PC-9 (cell line): Measurements from ENCODE around the gene NFKBIA. TPM values are rescaled to one million over a fixed set of nuclear protein-coding genes. Genes with fewer than 3 reads are reported as not detected.

Source experiments
- BruUV-seq: library from RNA; stranded (reverse); fragments of 400-500 nt; replicated peaks from 2 replicates; lab custom pipeline; 2021; lab: Mats Ljungman, UMichigan
- CTCF ChIA-PET: fragments of 300-600 bp; sonication (Branson Sonifier 250); formaldehyde crosslinking; loops from one replicate; lab custom pipeline; 2022; ENCODE audit warnings: antibody characterized with exemption; lab: Charles Lee
- POLR2A ChIA-PET: fragments of 300-600 bp; sonication (Branson Sonifier 250); formaldehyde crosslinking; loops from one replicate; lab custom pipeline; 2022; ENCODE audit warnings: antibody characterized with exemption; ENCODE audit not compliant: unreplicated experiment; lab: Charles Lee
- DNase-seq, 2 experiments: peaks; one replicate each; pipeline versions ENCODE4 v3.0.0 to v3.0.0-alpha.2; 2015 to 2022; ENCODE audit warnings: mixed read lengths in 1 of 2
- H2AFZ ChIP-seq: fragments of 200-600 bp; sonication (generic); 2 replicates; pipeline ENCODE4 v1.8.1; 2017; ENCODE audit warnings: antibody characterized with exemption
- H3F3A ChIP-seq: fragments of 200-600 bp; sonication (generic); 2 replicates; pipeline ENCODE4 v1.8.1; 2017; ENCODE audit warnings: antibody characterized with exemption, mild to moderate bottlenecking, low read depth; ENCODE audit not compliant: insufficient read depth
- H3K27ac ChIP-seq: fragments of 200-600 bp; sonication (generic); 2 replicates; pipeline ENCODE4 v1.6.1; 2016; ENCODE audit warnings: mixed run types
- H3K27me3 ChIP-seq: fragments of 200-600 bp; sonication (generic); 2 replicates; pipeline ENCODE4 v1.6.1; 2016; ENCODE audit warnings: low read depth, mixed run types; ENCODE audit not compliant: insufficient read depth
- H3K36me3 ChIP-seq: fragments of 200-600 bp; sonication (generic); 2 replicates; pipeline ENCODE4 v1.6.1; 2016; ENCODE audit warnings: low read depth, mixed run types
- H3K4me1 ChIP-seq: fragments of 200-600 bp; sonication (generic); replicated peaks from 2 replicates; pipeline ENCODE4 v1.6.1; 2016; ENCODE audit warnings: mixed run types; ENCODE audit not compliant: insufficient read depth
- H3K4me2 ChIP-seq: fragments of 200-600 bp; sonication (generic); 2 replicates; pipeline ENCODE4 v1.6.1; 2017; ENCODE audit warnings: mixed run types
- H3K4me3 ChIP-seq: fragments of 200-600 bp; sonication (generic); 2 replicates; pipeline ENCODE4 v1.6.1; 2016; ENCODE audit warnings: mixed run types
- H3K79me2 ChIP-seq: fragments of 200-600 bp; sonication (generic); 2 replicates; pipeline ENCODE4 v1.6.1; 2017; ENCODE audit warnings: low read depth, mixed run types
- H3K9me2 ChIP-seq: fragments of 200-600 bp; sonication (generic); 2 replicates; pipeline ENCODE4 v1.8.1; 2017; ENCODE audit warnings: mild to moderate bottlenecking; ENCODE audit not compliant: insufficient read depth
- H3K9me3 ChIP-seq: fragments of 200-600 bp; sonication (generic); 2 replicates; pipeline ENCODE4 v1.8.1; 2016; ENCODE audit warnings: low read depth; ENCODE audit not compliant: insufficient read depth
- H4K20me1 ChIP-seq: fragments of 200-600 bp; sonication (generic); 2 replicates; pipeline ENCODE4 v1.8.1; 2017; ENCODE audit not compliant: insufficient read depth
- EZH2 ChIP-seq: fragments of 200-600 bp; sonication (generic); IDR thresholded peaks from 2 replicates; pipeline ENCODE4 v1.8.0; 2017; ENCODE audit warnings: antibody characterized with exemption, low read depth
- intact Hi-C: fragments of 100-400 bp; cut with micrococcal nuclease; formaldehyde crosslinking; loops from one replicate; pipeline ENCODE4 v1.10.0; 2022; ENCODE audit not compliant: unreplicated experiment
- total RNA-seq: library from RNA; stranded (reverse); gene quantifications from 2 replicates; pipeline ENCODE4 v1.2.3, GENCODE V29; 2021
- TF ChIP-seq, protein P1 (sequence below): fragments of 200-600 bp; sonication (generic); conservative IDR thresholded peaks from 2 replicates; pipeline ENCODE4 v1.6.1; 2017; ENCODE audit warnings: mixed run types, antibody characterized with exemption, mild to moderate bottlenecking, moderate library complexity

The NFKBIA gene
- total RNA-seq, 1 experiment from 2014 or later, result 34.8 TPM

DNA sequence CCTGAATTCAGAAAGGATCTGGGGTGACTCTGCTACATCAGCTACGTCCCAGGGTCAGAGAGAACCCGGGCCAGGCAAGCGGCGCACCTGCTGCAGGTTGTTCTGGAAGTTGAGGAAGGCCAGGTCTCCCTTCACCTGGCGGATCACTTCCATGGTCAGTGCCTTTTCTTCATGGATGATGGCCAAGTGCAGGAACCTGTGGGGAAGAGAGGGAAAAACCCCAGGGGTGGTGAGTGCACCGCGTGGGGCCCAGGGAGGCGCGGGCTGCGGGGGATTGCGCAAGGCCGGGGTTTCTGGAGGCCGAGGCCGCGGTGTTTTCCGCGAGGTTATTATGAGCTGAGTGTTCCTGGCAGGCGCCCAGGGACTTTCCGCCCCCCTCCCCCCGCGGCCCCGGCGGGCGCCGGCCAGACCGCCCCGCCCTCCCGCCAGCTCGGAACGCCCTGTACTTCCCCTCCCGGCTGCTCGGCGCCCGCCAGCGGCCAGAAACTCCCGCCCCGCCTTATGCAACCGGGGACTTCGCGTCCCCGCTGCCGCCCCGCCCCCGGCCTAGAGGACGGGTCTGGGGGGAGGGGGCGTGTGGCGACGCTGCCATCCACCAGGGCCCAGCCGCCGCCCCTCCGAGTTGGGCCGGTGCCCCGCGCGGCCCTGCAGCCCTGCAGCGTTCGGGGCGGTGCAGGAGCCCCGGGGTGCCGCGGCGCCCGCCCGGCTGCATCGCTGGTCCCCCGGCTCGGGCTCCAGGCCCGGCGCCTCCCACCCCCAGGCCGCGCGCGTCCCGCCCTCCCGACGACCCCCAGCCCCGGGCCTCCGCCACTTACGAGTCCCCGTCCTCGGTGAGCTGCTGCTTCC lies 723 bp downstream of the NFKBIA start:
- peaks cover 8% of the 10 kb centered on the region; the same call in 1 of the 2 replicates for H4K20me1 ChIP-seq
- POLR2A ChIA-PET, result interaction anchor here (0.5 to 1.2 kb wide), 10 partner anchors 13 to 1265 kb away, joined by 3 to 14 read pairs (median 3); no protein-coding TSS in a partner anchor
- H3K36me3 ChIP-seq, result peaks cover 28% of the 10 kb centered on the region
- H3K4me3 ChIP-seq, result peak overlapping the region; percentile 85
- peaks cover 33% of the 10 kb centered on the region for H3K79me2 ChIP-seq
- H3K27ac ChIP-seq, result peak overlapping the region; percentile 89
- peak; percentile 68 to 88 for DNase-seq
- H3K27me3 ChIP-seq, result no peaks in the 10 kb centered on the region
- CTCF ChIA-PET, result interaction anchor here (0.5 kb wide), 1 partner anchor 570 kb away, joined by 5 read pairs; no protein-coding TSS in a partner anchor
- peaks cover 52% of the 10 kb centered on the region for H3F3A ChIP-seq
- H3K4me2 ChIP-seq, result peak overlapping the region; percentile 98
- BruUV-seq, result no TSS peak
- TF ChIP-seq, protein P1, sequence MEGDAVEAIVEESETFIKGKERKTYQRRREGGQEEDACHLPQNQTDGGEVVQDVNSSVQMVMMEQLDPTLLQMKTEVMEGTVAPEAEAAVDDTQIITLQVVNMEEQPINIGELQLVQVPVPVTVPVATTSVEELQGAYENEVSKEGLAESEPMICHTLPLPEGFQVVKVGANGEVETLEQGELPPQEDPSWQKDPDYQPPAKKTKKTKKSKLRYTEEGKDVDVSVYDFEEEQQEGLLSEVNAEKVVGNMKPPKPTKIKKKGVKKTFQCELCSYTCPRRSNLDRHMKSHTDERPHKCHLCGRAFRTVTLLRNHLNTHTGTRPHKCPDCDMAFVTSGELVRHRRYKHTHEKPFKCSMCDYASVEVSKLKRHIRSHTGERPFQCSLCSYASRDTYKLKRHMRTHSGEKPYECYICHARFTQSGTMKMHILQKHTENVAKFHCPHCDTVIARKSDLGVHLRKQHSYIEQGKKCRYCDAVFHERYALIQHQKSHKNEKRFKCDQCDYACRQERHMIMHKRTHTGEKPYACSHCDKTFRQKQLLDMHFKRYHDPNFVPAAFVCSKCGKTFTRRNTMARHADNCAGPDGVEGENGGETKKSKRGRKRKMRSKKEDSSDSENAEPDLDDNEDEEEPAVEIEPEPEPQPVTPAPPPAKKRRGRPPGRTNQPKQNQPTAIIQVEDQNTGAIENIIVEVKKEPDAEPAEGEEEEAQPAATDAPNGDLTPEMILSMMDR, result no peak
- TF ChIP-seq EZH2, result no peak
- intact Hi-C loops, result loop anchor here (1.0 to 5.0 kb wide), 5 partner anchors 30 to 282 kb away; partner anchors contain the start of genes PPP2R3C and PRORP
- peaks cover 54% of the 10 kb centered on the region for H3K4me1 ChIP-seq
- no peaks in the 10 kb centered on the region for H3K9me2 ChIP-seq
- H2AFZ ChIP-seq, result no peak overlapping the region
- no peaks in the 10 kb centered on the region for H3K9me3 ChIP-seq

DNA sequence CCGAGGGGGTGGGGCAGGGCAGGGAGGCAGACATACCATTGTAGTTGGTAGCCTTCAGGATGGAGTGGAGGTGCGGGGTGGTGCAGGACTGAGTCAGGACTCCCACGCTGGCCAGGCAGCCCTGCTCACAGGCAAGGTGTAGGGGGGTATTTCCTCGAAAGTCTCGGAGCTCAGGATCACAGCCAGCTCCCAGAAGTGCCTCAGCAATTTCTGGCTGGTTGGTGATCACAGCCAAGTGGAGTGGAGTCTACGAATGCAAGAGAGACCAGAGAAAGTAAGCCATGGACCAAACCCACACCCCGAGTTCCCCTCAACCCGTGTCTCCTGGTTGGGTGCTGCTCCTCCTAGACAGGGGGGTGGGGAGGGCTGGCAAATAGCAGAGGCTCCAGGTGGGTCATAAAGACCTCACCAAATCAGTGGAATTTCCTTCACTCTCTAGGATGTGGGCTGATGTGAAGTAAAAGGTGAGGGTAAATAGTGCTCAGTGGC lies 1.4 kb downstream of the NFKBIA start:
- H3K36me3 ChIP-seq, result peaks cover 28% of the 10 kb centered on the region
- no peak for DNase-seq
- intact Hi-C loops, result loop anchor here (5.0 kb wide), 1 partner anchor 281 kb away; the partner anchor contains the start of genes PPP2R3C and PRORP
- TF ChIP-seq, protein P1, result no peak
- H3K4me1 ChIP-seq, result peaks cover 57% of the 10 kb centered on the region
- H3K9me3 ChIP-seq, result no peaks in the 10 kb centered on the region
- H4K20me1 ChIP-seq, result peaks cover 8% of the 10 kb centered on the region; the same call in 1 of the 2 replicates
- peaks cover 33% of the 10 kb centered on the region for H3K79me2 ChIP-seq
- H3K4me2 ChIP-seq, result peak overlapping the region; percentile 98
- BruUV-seq, result no TSS peak
- H3F3A ChIP-seq, result peaks cover 59% of the 10 kb centered on the region
- no peaks in the 10 kb centered on the region for H3K27me3 ChIP-seq
- ChIA-PET POLR2A (interaction anchor here (0.5 to 1.2 kb wide), 5 partner anchors 12 to 1006 kb away, joined by 3 to 5 read pairs (median 3); no protein-coding TSS in a partner anchor), CTCF (no interaction called here)
- peak overlapping the region; percentile 89 for H3K27ac ChIP-seq
- no peak overlapping the region for H2AFZ ChIP-seq
- peak overlapping the region; percentile 85 for H3K4me3 ChIP-seq
- H3K9me2 ChIP-seq, result no peaks in the 10 kb centered on the region

DNA sequence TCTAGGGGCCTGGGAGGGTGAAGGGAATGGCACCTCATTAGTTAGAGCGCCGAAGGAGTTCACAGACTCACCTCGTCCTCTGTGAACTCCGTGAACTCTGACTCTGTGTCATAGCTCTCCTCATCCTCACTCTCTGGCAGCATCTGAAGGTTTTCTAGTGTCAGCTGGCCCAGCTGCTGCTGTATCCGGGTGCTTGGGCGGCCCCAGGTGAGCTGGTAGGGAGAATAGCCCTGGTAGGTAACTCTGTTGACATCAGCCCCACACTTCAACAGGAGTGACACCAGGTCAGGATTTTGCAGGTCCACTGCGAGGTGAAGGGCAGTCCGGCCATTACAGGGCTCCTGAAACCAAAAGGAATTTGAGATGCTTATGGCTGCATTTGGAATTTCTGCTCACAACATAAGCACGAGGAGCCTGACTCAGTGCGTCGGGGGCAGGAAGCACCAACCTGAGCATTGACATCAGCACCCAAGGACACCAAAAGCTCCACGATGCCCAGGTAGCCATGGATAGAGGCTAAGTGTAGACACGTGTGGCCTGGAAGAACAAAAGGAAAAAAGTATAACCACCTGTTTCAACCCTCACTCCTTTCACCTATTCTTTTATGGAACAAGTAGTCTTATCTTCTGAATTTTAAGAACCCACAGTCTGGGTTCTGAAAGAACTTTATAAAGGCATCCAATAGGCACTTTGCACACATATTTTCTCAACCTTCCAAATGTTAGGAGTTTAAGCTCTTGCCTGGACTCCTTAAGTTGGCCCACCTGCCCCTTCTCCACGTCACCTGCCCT lies 2.0 kb downstream of the NFKBIA start:
- Histone ChIP-seq H3K9me2 (no peaks in the 10 kb centered on the region), H2AFZ (no peak overlapping the region), H3K27me3 (no peaks in the 10 kb centered on the region), H3K36me3 (peaks cover 28% of the 10 kb centered on the region), H3K4me3 (peak overlapping the region; percentile 85; the same call in 1 of the 2 replicates), H3K27ac (peak overlapping the region; percentile 89), H3K79me2 (peaks cover 33% of the 10 kb centered on the region), H3K9me3 (no peaks in the 10 kb centered on the region), H4K20me1 (peaks cover 8% of the 10 kb centered on the region; the same call in 1 of the 2 replicates), H3F3A (peaks cover 58% of the 10 kb centered on the region), H3K4me2 (peak overlapping the region; percentile 98), H3K4me1 (peaks cover 58% of the 10 kb centered on the region)
- TF ChIP-seq, protein P1, result no peak
- TF ChIP-seq EZH2, result no peak
- DNase-seq, result no peak
- POLR2A ChIA-PET, result no interaction called here
- BruUV-seq, result TSS peak; percentile 48
- intact Hi-C loops, result loop anchor here (5.0 kb wide), 1 partner anchor 280 kb away; the partner anchor contains the start of genes PPP2R3C and PRORP
- CTCF ChIA-PET, result no interaction called here
